Effector memory CD8-positive, alpha-beta T cell (primary cell): ENCODE data around the gene THBS2.
"Not testable (repeated sequence)": the region's sequence is repeated elsewhere in the genome, so short reads cannot be mapped to it uniquely, and the experiment has no call there.

Experiments
- ATAC-seq: fragments of 150-1000 bp; cut with Tn5 transposase; replicated peaks from 2 replicates; pipeline ENCODE4 v1.10.0; 2021; ENCODE audit warnings: mild to moderate bottlenecking, moderate library complexity
- DNase-seq, 3 experiments: peaks; one replicate each; pipeline ENCODE4 v3.0.0; 2021
- H3K27ac Mint-ChIP-seq, 2 donors: one replicate each; pipeline ENCODE4 v1.8.0; 2022; ENCODE audit warnings: mild to moderate bottlenecking in 2 of 2, mixed read lengths in 2 of 2, moderate library complexity in 2 of 2
- H3K27me3 Mint-ChIP-seq, 2 donors: one replicate each; pipeline ENCODE4 v1.8.0; 2022; ENCODE audit warnings: mixed read lengths in 2 of 2
- H3K36me3 Mint-ChIP-seq: one replicate; pipeline ENCODE4 v1.8.0; 2022; ENCODE audit warnings: mild to moderate bottlenecking, moderate library complexity, mixed read lengths; ENCODE audit not compliant: insufficient read depth
- H3K4me1 Mint-ChIP-seq, 2 donors: one replicate each; pipeline ENCODE4 v1.8.0; 2022; ENCODE audit warnings: low read depth in 2 of 2, mixed read lengths in 2 of 2
- H3K4me3 Mint-ChIP-seq, 2 donors: one replicate each; pipeline ENCODE4 v1.8.0; 2022; ENCODE audit warnings: mild to moderate bottlenecking in 2 of 2, mixed read lengths in 2 of 2, moderate library complexity in 2 of 2
- H3K9me3 Mint-ChIP-seq, 2 donors: one replicate each; pipeline ENCODE4 v1.8.0; 2022; ENCODE audit warnings: mixed read lengths in 2 of 2

Gene THBS2

DNA sequence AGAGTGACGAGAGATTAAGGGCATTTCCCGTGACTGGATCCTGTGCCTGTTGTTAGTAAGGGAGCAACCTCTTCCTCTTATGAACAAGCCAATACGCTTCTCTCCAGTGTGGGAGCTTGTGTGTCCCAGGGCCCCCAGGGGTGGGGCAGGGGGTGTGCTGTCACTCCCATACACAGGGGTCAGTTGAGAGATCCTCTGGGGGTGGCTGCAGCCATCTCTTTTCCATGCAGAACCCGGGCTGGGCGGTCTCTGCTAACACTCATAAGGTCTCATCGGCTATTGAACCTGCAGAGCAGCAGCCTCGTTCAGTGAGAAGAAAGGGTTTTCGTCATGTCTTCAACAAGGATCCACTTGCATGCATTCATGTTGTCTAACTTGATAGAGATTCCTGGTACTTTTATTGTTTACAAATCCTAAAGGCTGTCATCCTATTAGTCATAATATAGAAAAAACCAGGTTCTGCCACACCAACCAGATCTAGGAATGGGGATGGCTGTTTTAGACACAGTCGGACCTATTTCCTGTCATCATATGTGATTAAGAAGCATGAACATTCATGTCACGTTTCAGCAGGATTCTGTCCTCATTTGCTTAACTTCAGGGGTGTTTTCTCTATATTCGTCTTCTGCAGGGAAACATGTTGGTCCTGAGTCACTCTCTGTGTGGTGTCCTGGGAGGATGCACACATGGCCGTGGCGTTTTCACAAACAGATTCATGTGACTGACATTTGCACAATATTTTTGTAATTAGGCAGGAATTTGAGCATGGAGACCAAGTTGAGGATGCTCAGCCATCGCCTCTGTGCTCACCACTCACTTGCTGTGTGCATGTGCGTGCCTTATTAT, 13.3 kb upstream of the THBS2 start:
- Mint-ChIP-seq H3K36me3 (no peaks in the 10 kb centered on the region), H3K27ac (no peak overlapping the region), H3K4me1 (no peaks in the 10 kb centered on the region), H3K27me3 (peaks cover 20 to 76% of the 10 kb centered on the region in 2 donors), H3K9me3 (no peaks in the 10 kb centered on the region), H3K4me3 (no peak overlapping the region)
- no peak for DNase-seq
- ATAC-seq, result no peak

GRCh38 chr6:169266261-169266660, 12.6 kb upstream of the THBS2 start:
- Mint-ChIP-seq H3K27ac (no peak overlapping the region), H3K27me3 (peaks cover 19 to 77% of the 10 kb centered on the region in 2 donors), H3K4me3 (no peak overlapping the region), H3K9me3 (no peaks in the 10 kb centered on the region), H3K36me3 (no peaks in the 10 kb centered on the region), H3K4me1 (no peaks in the 10 kb centered on the region)
- no peak for ATAC-seq
- DNase-seq, result no peak

DNA sequence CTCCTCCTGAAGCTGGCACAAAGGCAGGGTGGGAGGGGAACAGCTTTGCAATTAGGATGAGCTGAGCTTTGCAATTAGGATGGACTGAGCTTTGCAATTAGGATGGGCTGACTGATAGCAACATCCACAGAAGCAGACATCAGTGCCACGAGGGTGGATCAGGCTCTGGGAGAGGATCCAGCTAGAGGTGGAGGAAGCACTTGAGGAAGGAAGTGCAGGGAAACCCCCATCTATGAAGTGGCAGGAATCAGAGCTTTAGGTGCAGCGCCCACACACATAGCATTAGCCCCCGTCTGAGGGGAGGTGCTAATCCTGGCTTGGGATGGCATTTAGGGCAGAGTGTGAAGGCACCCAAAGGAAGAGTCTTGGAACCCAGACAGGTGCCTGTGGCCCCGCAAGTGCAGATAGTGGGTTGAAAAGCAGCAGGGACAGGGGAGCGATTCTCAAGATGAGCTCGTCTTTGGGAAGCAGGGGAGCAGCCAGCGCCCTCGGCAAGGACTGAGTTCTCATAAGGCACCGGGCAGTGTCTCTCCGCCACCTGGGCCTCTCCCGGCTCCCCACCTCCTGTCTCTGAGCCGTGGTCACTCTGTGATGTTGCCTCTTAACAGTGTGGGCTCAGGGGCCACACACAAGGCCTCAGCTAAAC, 12.0 kb upstream of the THBS2 start:
- Mint-ChIP-seq H3K27ac (no peak overlapping the region), H3K9me3 (no peaks in the 10 kb centered on the region), H3K4me1 (no peaks in the 10 kb centered on the region), H3K27me3 (peaks cover 14 to 77% of the 10 kb centered on the region in 2 donors), H3K4me3 (no peak overlapping the region), H3K36me3 (no peaks in the 10 kb centered on the region)
- no peak for DNase-seq
- ATAC-seq, result no peak

GRCh38 chr6:169263836-169264608, 10.4 kb upstream of the THBS2 start:
- no peak for ATAC-seq
- H3K27me3 Mint-ChIP-seq, result peaks cover 14 to 75% of the 10 kb centered on the region in 2 donors
- H3K27ac Mint-ChIP-seq, result no peak overlapping the region
- no peaks in the 10 kb centered on the region for H3K9me3 Mint-ChIP-seq
- no peak for DNase-seq
- H3K36me3 Mint-ChIP-seq, result no peaks in the 10 kb centered on the region
- H3K4me3 Mint-ChIP-seq, result no peak overlapping the region
- H3K4me1 Mint-ChIP-seq, result no peaks in the 10 kb centered on the region

DNA sequence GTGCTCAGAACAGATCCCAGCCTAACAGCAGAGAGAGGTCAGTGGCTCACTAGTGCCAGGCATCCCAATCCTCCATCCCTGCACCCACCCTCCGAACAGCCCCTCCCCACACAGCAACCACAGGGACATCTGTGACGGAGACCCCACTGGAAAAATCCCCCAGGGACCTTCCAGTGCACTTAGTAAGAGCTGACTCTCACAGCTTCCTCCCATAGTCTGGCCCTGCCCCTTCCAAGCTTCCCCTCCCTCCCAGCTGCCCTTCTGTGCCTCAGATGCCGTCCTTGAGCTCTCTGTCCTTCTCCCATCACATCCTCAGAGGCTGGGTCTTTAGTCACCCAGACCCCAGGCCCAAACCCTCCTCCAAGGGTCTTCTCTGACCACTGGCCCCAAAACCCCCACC, 9.7 kb upstream of the THBS2 start:
- no peak for ATAC-seq
- Mint-ChIP-seq H3K9me3 (no peaks in the 10 kb centered on the region), H3K27me3 (peaks cover 14 to 75% of the 10 kb centered on the region in 2 donors), H3K4me1 (no peaks in the 10 kb centered on the region), H3K4me3 (no peak overlapping the region), H3K36me3 (no peaks in the 10 kb centered on the region), H3K27ac (no peak overlapping the region)
- no peak for DNase-seq

DNA sequence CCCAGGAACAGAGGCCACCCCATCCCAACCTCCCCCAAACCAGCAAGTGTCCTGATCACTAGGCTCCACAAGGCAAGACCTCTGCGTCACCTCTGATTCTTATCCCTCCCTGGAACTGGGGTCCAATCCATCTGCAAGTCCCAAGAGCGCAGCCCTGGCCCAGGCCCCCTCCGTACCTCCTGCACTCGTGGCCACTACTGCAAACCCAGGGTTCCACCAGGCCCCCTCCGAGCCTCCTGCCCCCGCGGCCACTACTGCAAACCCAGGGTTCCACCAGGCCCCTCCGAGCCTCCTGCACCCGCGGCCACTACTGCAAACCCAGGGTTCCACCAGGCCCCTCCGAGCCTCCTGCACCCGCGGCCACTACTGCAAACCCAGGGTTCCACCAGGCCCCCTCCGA, 9.0 kb upstream of the THBS2 start:
- H3K4me1 Mint-ChIP-seq, H3K4me3 Mint-ChIP-seq, ATAC-seq, H3K27ac Mint-ChIP-seq, H3K36me3 Mint-ChIP-seq, H3K9me3 Mint-ChIP-seq, DNase-seq: not testable (repeated sequence)
- peaks cover 15 to 82% of the 10 kb centered on the region in 2 donors for H3K27me3 Mint-ChIP-seq

DNA sequence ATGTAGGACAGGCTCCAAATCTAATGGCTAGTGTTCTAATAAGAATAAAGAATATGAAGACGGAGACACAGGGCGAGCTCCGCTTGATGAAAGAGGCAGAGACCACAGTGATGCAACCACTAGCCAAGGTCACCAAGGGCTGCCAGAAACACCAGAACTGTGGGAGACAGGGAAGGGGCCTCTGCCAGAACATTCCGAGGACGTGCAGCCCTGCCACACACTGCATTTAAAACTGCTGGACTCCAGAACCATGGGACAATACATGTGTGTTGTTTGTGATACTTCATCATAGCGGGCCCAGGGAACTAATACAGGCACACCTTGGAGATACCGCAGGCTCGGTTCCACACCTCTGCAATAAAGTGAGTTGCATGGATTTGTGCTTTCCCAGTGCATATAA, 2.9 kb upstream of the THBS2 start:
- no peaks in the 10 kb centered on the region for H3K36me3 Mint-ChIP-seq
- H3K27me3 Mint-ChIP-seq, result peaks cover 53 to 97% of the 10 kb centered on the region in 2 donors
- no peak overlapping the region for H3K4me3 Mint-ChIP-seq
- no peak for ATAC-seq
- DNase-seq, result no peak
- no peak overlapping the region for H3K27ac Mint-ChIP-seq
- no peaks in the 10 kb centered on the region for H3K9me3 Mint-ChIP-seq
- peaks cover 10 to 22% of the 10 kb centered on the region in 2 donors for H3K4me1 Mint-ChIP-seq

GRCh38 chr6:169256061-169256460, 2.4 kb upstream of the THBS2 start:
- peaks cover 56 to 95% of the 10 kb centered on the region in 2 donors for H3K27me3 Mint-ChIP-seq
- H3K27ac Mint-ChIP-seq, result no peak overlapping the region
- no peak for ATAC-seq

DNA sequence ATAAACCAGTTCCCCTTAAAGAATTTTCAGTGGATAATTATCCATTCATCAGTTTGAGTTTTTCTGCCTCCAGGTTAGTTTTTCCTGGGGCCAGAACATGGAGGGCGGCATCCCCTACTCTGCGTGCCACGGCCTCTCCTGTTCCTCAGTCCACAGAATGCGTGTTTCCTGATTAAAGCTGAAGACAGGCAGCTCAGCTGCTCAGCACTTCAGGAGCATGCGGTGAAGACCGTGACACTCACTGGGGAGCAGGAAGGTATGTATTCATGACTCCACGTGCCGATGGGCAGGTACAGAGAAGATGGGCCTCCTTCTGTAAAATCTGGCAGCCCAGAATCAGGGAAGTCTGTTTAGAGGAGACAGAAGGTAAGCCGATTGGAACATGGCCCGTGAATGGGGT, 2.0 kb upstream of the THBS2 start:
- Mint-ChIP-seq H3K9me3 (no peaks in the 10 kb centered on the region), H3K27me3 (peaks cover 59 to 95% of the 10 kb centered on the region in 2 donors), H3K36me3 (no peaks in the 10 kb centered on the region), H3K4me1 (peaks cover 10 to 22% of the 10 kb centered on the region in 2 donors), H3K27ac (no peak overlapping the region), H3K4me3 (no peak overlapping the region)
- ATAC-seq (no peak), DNase-seq (no peak)

More at GRCh38 chr6:169256061-169256460, 2.4 kb upstream of the THBS2 start:
- no peak overlapping the region for H3K4me3 Mint-ChIP-seq
- no peak for DNase-seq
- no peaks in the 10 kb centered on the region for H3K36me3 Mint-ChIP-seq
- no peaks in the 10 kb centered on the region for H3K9me3 Mint-ChIP-seq
- H3K4me1 Mint-ChIP-seq, result peaks cover 10 to 22% of the 10 kb centered on the region in 2 donors

GRCh38 chr6:169254456-169255316, 1.0 kb upstream of the THBS2 start:
- H3K4me3 Mint-ChIP-seq, result no peak overlapping the region
- H3K27me3 Mint-ChIP-seq, result peaks cover 66 to 92% of the 10 kb centered on the region in 2 donors
- DNase-seq (no peak), ATAC-seq (no peak)
- peaks cover 10 to 22% of the 10 kb centered on the region in 2 donors for H3K4me1 Mint-ChIP-seq
- H3K9me3 Mint-ChIP-seq, result no peaks in the 10 kb centered on the region
- H3K27ac Mint-ChIP-seq, result no peak overlapping the region
- H3K36me3 Mint-ChIP-seq, result no peaks in the 10 kb centered on the region

- no peak for ATAC-seq
- peaks cover 0 to 5% of the 10 kb centered on the region in 2 donors for H3K9me3 Mint-ChIP-seq
- no peaks in the 10 kb centered on the region for H3K36me3 Mint-ChIP-seq
- no peak overlapping the region for H3K27ac Mint-ChIP-seq
- H3K4me1 Mint-ChIP-seq, result peaks cover 10 to 22% of the 10 kb centered on the region in 2 donors
- no peak for DNase-seq
- peaks cover 66 to 74% of the 10 kb centered on the region in 2 donors for H3K27me3 Mint-ChIP-seq
- peak overlapping the region; percentile 44 to 61 for H3K4me3 Mint-ChIP-seq
Measured at GRCh38 chr6:169252505-169253189, 999 bp downstream of the THBS2 start.

DNA sequence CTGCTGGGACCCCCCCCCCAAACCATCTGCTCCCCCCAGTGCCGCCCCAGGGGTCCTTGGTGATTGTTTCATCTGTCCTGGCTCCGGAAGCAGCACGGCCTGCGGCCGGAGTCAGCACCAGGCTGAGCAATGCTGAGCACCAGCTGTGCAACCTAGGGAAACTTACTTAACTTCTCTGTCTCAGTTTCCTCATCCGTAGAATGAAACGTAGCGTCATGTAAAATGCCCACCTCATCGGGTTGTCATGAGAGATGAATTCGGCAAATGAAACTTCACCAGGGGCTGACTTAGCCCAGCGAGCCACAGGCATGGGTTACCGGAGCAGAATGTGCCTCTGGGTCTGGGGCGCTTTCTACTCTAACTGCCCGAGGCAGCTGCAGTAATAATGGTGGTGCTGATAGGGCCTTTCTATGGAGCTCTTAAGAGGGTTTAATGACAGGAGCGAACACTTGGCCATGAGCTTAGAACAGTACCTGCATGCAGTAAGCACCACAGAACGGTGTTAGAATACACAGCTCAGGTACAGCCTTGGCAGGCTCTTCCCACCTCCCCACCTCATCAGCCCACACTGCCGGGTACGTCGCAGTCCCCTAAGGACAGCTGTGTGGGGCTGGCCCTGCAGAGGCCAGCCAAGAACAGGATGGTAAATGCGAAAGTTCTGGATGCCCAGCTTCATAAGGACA, 1.7 kb downstream of the THBS2 start:
- Mint-ChIP-seq H3K36me3 (no peaks in the 10 kb centered on the region), H3K27me3 (peaks cover 59 to 67% of the 10 kb centered on the region in 2 donors), H3K4me3 (no peak overlapping the region), H3K4me1 (peaks cover 10 to 22% of the 10 kb centered on the region in 2 donors), H3K9me3 (peaks cover 2 to 9% of the 10 kb centered on the region in 2 donors), H3K27ac (no peak overlapping the region)
- ATAC-seq (no peak), DNase-seq (no peak)
